Stimulated activated CD8-positive, alpha-beta memory T cell treated with anti-CD3 and anti-CD28 coated beads, Interleukin-2, amount 100 ng/mL, for 48 hours (primary cell): ENCODE results near the gene KBTBD12.

Source experiments
- DNase-seq, 2 donors: peaks; one replicate each; pipeline ENCODE4 v3.0.0-alpha.2; 2020; ENCODE audit warnings: low read depth in 2 of 2

KBTBD12 gene

GRCh38 chr3:127953091-127954035 lies 38.3 kb downstream of the KBTBD12 start:
- no peak for DNase-seq

GRCh38 chr3:127954640-127955039 lies 39.6 kb downstream of the KBTBD12 start:
- DNase-seq, result no peak

- DNase-seq, result no peak
These were observed 40.7 kb downstream of the KBTBD12 start for GRCh38 chr3:127955728-127956127.

GRCh38 chr3:127959041-127959440 lies 44.0 kb downstream of the KBTBD12 start:
- no peak for DNase-seq

GRCh38 chr3:127959873-127960272 lies 44.8 kb downstream of the KBTBD12 start:
- no peak for DNase-seq

- no peak for DNase-seq
These were observed 45.5 kb downstream of the KBTBD12 start for GRCh38 chr3:127960421-127960965.

GRCh38 chr3:127961124-127961523 lies 46.1 kb downstream of the KBTBD12 start:
- no peak for DNase-seq

- no peak for DNase-seq
These were observed 46.9 kb downstream of the KBTBD12 start for GRCh38 chr3:127961963-127962362.

- no peak for DNase-seq
These were observed 47.9 kb downstream of the KBTBD12 start for GRCh38 chr3:127962937-127963336.

- DNase-seq, result no peak
These were observed 49.0 kb downstream of the KBTBD12 start for GRCh38 chr3:127964053-127964452.

GRCh38 chr3:127964816-127965215 lies 49.8 kb downstream of the KBTBD12 start:
- no peak for DNase-seq

GRCh38 chr3:127967316-127967715 lies 52.3 kb downstream of the KBTBD12 start:
- DNase-seq, result no peak

GRCh38 chr3:127970966-127971592 lies 56.0 kb downstream of the KBTBD12 start:
- DNase-seq, result no peak

- DNase-seq, result no peak
These were observed 59.2 kb downstream of the KBTBD12 start for GRCh38 chr3:127974226-127974625.

GRCh38 chr3:127975153-127976029 lies 60.4 kb downstream of the KBTBD12 start:
- DNase-seq, result no peak

- DNase-seq, result no peak
These were observed 63.6 kb downstream of the KBTBD12 start for GRCh38 chr3:127978636-127979035.

GRCh38 chr3:127979473-127979872 lies 64.4 kb downstream of the KBTBD12 start:
- no peak for DNase-seq

GRCh38 chr3:127981097-127981496 lies 66.1 kb downstream of the KBTBD12 start:
- DNase-seq, result no peak

GRCh38 chr3:127982155-127982554 lies 67.1 kb downstream of the KBTBD12 start:
- no peak for DNase-seq

- DNase-seq, result no peak
These were observed 69.4 kb downstream of the KBTBD12 start for GRCh38 chr3:127984241-127984975.

GRCh38 chr3:127985216-127985615 lies 70.2 kb downstream of the KBTBD12 start:
- DNase-seq, result no peak
